GM23338 (cell line): ENCODE results near the gene SCAPER. TPM values are rescaled to one million over a fixed set of nuclear protein-coding genes. Genes with fewer than 3 reads are reported as not detected.

Source experiments
- ATAC-seq: fragments of 200-7000 bp; cut with Tn5 transposase; 3 replicates; pipeline ENCODE4 v1.9.1; 2020
- DNase-seq: peaks from one replicate; pipeline ENCODE4 v3.0.0-alpha.2; 2015; ENCODE audit warnings: low spot score
- H2AFZ ChIP-seq: fragments of 200-600 bp; sonication (generic); 2 replicates; pipeline ENCODE4 v1.8.0; 2016; ENCODE audit warnings: antibody characterized with exemption, mild to moderate bottlenecking, moderate library complexity
- H3F3A ChIP-seq: fragments of 200-600 bp; sonication (generic); replicated peaks from 2 replicates; pipeline ENCODE4 v1.8.0; 2017; ENCODE audit warnings: antibody characterized with exemption, mixed run types, low read depth
- H3K27ac ChIP-seq: fragments of 200-600 bp; sonication (generic); 2 replicates; pipeline ENCODE4 v1.6.1; 2016; ENCODE audit warnings: low read depth
- H3K27me3 ChIP-seq: fragments of 200-600 bp; sonication (generic); 2 replicates; pipeline ENCODE4 v1.8.0; 2016; ENCODE audit warnings: mild to moderate bottlenecking, mixed run types, moderate library complexity; ENCODE audit not compliant: insufficient read depth
- H3K36me3 ChIP-seq: fragments of 200-600 bp; sonication (generic); 2 replicates; pipeline ENCODE4 v1.8.0; 2016; ENCODE audit warnings: mild to moderate bottlenecking; ENCODE audit not compliant: insufficient read depth
- H3K4me1 ChIP-seq: fragments of 200-600 bp; sonication (generic); 2 replicates; pipeline ENCODE4 v1.8.0; 2016; ENCODE audit warnings: mild to moderate bottlenecking, moderate library complexity; ENCODE audit not compliant: insufficient read depth
- H3K4me2 ChIP-seq: fragments of 200-600 bp; sonication (generic); 2 replicates; pipeline ENCODE4 v1.7.1; 2017; ENCODE audit warnings: mixed run types
- H3K4me3 ChIP-seq: fragments of 200-600 bp; sonication (generic); 2 replicates; pipeline ENCODE4 v1.6.1; 2016; ENCODE audit warnings: mixed run types
- H3K79me2 ChIP-seq: fragments of 200-600 bp; sonication (generic); replicated peaks from 2 replicates; pipeline ENCODE4 v1.8.0; 2017; ENCODE audit warnings: mild to moderate bottlenecking; ENCODE audit not compliant: insufficient read depth
- H3K9me2 ChIP-seq: fragments of 200-600 bp; sonication (generic); 2 replicates; pipeline ENCODE4 v1.8.0; 2017; ENCODE audit not compliant: insufficient read depth
- H4K20me1 ChIP-seq: fragments of 200-600 bp; sonication (generic); replicated peaks from 2 replicates; pipeline ENCODE4 v1.8.0; 2017; ENCODE audit warnings: mild to moderate bottlenecking; ENCODE audit not compliant: insufficient read depth
- H3K27ac Mint-ChIP-seq: 2 replicates; pipeline ENCODE4 v1.8.0; 2020; ENCODE audit warnings: inconsistent platforms, mild to moderate bottlenecking, moderate library complexity, mixed read lengths
- H3K27me3 Mint-ChIP-seq: 3 replicates; pipeline ENCODE4 v1.8.0; 2022; ENCODE audit warnings: low read depth, mild to moderate bottlenecking, moderate library complexity, mixed read lengths, inconsistent platforms; ENCODE audit not compliant: insufficient read depth, poor library complexity
- H3K36me3 Mint-ChIP-seq: 3 replicates; pipeline ENCODE4 v1.8.0; 2021; ENCODE audit warnings: low read depth, mild to moderate bottlenecking, inconsistent platforms, moderate library complexity, mixed read lengths
- H3K4me1 Mint-ChIP-seq: 3 replicates; pipeline ENCODE4 v1.8.0; 2020; ENCODE audit warnings: mild to moderate bottlenecking, inconsistent platforms, mixed read lengths
- H3K4me3 Mint-ChIP-seq: 3 replicates; pipeline ENCODE4 v1.8.0; 2021; ENCODE audit warnings: moderate library complexity, mild to moderate bottlenecking, inconsistent platforms, mixed read lengths
- H3K9me3 Mint-ChIP-seq: 3 replicates; pipeline ENCODE4 v1.8.0; 2020; ENCODE audit warnings: moderate library complexity, mild to moderate bottlenecking, inconsistent platforms, mixed read lengths
- CREB1 ChIP-seq: fragments of 250-450 bp; sonication (Bioruptor Pico); IDR thresholded peaks from 2 replicates; pipeline ENCODE4 v1.5.0; 2020; ENCODE audit warnings: low read depth, mild to moderate bottlenecking, moderate library complexity
- EZH2 ChIP-seq: fragments of 200-600 bp; sonication (generic); IDR thresholded peaks from one replicate; pipeline ENCODE4 v1.8.0; 2017; ENCODE audit warnings: antibody characterized with exemption, mild to moderate bottlenecking, low read depth; ENCODE audit not compliant: unreplicated experiment
- EZH2phosphoT487 ChIP-seq: fragments of 200-600 bp; sonication (generic); IDR thresholded peaks from one replicate; pipeline ENCODE4 v1.8.1; 2018; ENCODE audit warnings: antibody characterized with exemption; ENCODE audit not compliant: unreplicated experiment
- JUNB ChIP-seq: IDR thresholded peaks from one replicate; pipeline ENCODE4 v1.6.1; 2016; ENCODE audit warnings: antibody characterized with exemption; ENCODE audit not compliant: unreplicated experiment
- NANOG ChIP-seq: IDR thresholded peaks from 2 replicates; pipeline ENCODE4 v1.6.1; 2016; ENCODE audit warnings: antibody characterized with exemption, borderline replicate concordance
- POLR2AphosphoS5 ChIP-seq: IDR thresholded peaks from 2 replicates; pipeline ENCODE4 v1.6.1; 2016; ENCODE audit warnings: antibody characterized with exemption, low read depth
- STAT1 ChIP-seq: IDR thresholded peaks from one replicate; pipeline ENCODE4 v1.6.1; 2016; ENCODE audit warnings: antibody characterized with exemption; ENCODE audit not compliant: unreplicated experiment
- ZNF114 ChIP-seq: fragments of 250-450 bp; sonication (Bioruptor Pico); IDR thresholded peaks from 2 replicates; pipeline ENCODE4 v1.5.0; 2020; ENCODE audit warnings: mild to moderate bottlenecking, moderate library complexity
- ZNF331 ChIP-seq: fragments of 250-450 bp; sonication (Bioruptor Pico); IDR thresholded peaks from 2 replicates; pipeline ENCODE4 v1.5.0; 2020; ENCODE audit warnings: low read depth, mild to moderate bottlenecking, moderate library complexity
- polyA plus RNA-seq: library from polyadenylated mRNA; unstranded; fragments of >200 nt; fragmentation: Nextera tagmentation; extraction: Ambion mirVana; gene quantifications from 2 replicates; pipeline ENCODE4 v1.2.1, GENCODE V29; 2016
- total RNA-seq: library from RNA; depleted of rRNA; stranded (reverse); fragments of >200 nt; shearing (Covaris generic); gene quantifications from 2 replicates; pipeline ENCODE4 v1.2.3, GENCODE V29; 2014
- TF ChIP-seq, protein P1 (sequence below): IDR thresholded peaks from one replicate; pipeline ENCODE4 v1.6.1; 2018; ENCODE audit warnings: antibody characterized with exemption; ENCODE audit not compliant: unreplicated experiment
- TF ChIP-seq, protein P2 (sequence below): IDR thresholded peaks from 2 replicates; pipeline ENCODE4 v1.6.1; 2016; ENCODE audit warnings: antibody characterized with exemption
- TF ChIP-seq, protein P3 (sequence below): fragments of 250-450 bp; sonication (Bioruptor Pico); IDR thresholded peaks from 2 replicates; pipeline ENCODE4 v1.5.0; 2020; ENCODE audit warnings: mild to moderate bottlenecking, moderate library complexity
- TF ChIP-seq, protein P4 (sequence below), 2 experiments: fragments of 200-600 bp in 1 of 2; sonication (generic) in 1 of 2; conservative IDR thresholded peaks; 2 replicates each; pipeline versions ENCODE4 v1.5.1 to v1.6.1; 2016 to 2017; ENCODE audit warnings: antibody characterized with exemption in 2 of 2, low read depth in 2 of 2, mild to moderate bottlenecking in 2 of 2, moderate library complexity in 1 of 2

SCAPER gene
- total and polyA plus RNA-seq, 2 experiments from 2014 or later, result 9.1 to 17.6 TPM

DNA sequence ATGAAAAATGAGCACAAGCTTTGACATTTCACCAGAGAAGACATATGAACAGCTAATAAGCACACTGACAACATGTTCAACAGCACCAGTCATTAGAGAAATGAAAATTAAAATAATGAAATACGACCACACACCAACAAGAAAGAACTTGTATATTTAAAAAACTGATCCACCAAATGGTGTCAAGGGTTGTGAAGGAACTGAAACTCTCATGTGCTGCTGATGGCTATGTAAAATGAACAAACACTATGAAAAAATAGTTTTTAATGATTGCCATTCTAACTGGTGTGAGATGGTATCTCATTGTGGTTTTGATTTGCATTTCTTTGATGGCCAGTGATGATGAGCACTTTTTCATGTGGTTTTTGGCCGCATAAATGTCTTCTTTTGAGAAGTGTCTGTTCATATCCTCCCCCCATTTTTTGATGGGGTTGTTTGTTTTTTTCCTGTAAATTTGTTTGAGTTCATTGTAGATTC, 193.8 kb downstream of the SCAPER start:
- TF ChIP-seq, protein P1, sequence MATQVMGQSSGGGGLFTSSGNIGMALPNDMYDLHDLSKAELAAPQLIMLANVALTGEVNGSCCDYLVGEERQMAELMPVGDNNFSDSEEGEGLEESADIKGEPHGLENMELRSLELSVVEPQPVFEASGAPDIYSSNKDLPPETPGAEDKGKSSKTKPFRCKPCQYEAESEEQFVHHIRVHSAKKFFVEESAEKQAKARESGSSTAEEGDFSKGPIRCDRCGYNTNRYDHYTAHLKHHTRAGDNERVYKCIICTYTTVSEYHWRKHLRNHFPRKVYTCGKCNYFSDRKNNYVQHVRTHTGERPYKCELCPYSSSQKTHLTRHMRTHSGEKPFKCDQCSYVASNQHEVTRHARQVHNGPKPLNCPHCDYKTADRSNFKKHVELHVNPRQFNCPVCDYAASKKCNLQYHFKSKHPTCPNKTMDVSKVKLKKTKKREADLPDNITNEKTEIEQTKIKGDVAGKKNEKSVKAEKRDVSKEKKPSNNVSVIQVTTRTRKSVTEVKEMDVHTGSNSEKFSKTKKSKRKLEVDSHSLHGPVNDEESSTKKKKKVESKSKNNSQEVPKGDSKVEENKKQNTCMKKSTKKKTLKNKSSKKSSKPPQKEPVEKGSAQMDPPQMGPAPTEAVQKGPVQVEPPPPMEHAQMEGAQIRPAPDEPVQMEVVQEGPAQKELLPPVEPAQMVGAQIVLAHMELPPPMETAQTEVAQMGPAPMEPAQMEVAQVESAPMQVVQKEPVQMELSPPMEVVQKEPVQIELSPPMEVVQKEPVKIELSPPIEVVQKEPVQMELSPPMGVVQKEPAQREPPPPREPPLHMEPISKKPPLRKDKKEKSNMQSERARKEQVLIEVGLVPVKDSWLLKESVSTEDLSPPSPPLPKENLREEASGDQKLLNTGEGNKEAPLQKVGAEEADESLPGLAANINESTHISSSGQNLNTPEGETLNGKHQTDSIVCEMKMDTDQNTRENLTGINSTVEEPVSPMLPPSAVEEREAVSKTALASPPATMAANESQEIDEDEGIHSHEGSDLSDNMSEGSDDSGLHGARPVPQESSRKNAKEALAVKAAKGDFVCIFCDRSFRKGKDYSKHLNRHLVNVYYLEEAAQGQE, result no peak
- TF ChIP-seq EZH2, result no peak
- TF ChIP-seq JUNB, result no peak
- no peak for TF ChIP-seq ZNF331 (CRISPR knock-in tag)
- TF ChIP-seq EZH2phosphoT487, result no peak
- TF ChIP-seq, protein P2, sequence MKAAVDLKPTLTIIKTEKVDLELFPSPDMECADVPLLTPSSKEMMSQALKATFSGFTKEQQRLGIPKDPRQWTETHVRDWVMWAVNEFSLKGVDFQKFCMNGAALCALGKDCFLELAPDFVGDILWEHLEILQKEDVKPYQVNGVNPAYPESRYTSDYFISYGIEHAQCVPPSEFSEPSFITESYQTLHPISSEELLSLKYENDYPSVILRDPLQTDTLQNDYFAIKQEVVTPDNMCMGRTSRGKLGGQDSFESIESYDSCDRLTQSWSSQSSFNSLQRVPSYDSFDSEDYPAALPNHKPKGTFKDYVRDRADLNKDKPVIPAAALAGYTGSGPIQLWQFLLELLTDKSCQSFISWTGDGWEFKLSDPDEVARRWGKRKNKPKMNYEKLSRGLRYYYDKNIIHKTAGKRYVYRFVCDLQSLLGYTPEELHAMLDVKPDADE, result no peak
- TF ChIP-seq ZNF114, result no peak
- no peak for TF ChIP-seq CREB1 (CRISPR knock-in tag)
- TF ChIP-seq NANOG, result no peak
- TF ChIP-seq STAT1, result no peak
- TF ChIP-seq, protein P3, sequence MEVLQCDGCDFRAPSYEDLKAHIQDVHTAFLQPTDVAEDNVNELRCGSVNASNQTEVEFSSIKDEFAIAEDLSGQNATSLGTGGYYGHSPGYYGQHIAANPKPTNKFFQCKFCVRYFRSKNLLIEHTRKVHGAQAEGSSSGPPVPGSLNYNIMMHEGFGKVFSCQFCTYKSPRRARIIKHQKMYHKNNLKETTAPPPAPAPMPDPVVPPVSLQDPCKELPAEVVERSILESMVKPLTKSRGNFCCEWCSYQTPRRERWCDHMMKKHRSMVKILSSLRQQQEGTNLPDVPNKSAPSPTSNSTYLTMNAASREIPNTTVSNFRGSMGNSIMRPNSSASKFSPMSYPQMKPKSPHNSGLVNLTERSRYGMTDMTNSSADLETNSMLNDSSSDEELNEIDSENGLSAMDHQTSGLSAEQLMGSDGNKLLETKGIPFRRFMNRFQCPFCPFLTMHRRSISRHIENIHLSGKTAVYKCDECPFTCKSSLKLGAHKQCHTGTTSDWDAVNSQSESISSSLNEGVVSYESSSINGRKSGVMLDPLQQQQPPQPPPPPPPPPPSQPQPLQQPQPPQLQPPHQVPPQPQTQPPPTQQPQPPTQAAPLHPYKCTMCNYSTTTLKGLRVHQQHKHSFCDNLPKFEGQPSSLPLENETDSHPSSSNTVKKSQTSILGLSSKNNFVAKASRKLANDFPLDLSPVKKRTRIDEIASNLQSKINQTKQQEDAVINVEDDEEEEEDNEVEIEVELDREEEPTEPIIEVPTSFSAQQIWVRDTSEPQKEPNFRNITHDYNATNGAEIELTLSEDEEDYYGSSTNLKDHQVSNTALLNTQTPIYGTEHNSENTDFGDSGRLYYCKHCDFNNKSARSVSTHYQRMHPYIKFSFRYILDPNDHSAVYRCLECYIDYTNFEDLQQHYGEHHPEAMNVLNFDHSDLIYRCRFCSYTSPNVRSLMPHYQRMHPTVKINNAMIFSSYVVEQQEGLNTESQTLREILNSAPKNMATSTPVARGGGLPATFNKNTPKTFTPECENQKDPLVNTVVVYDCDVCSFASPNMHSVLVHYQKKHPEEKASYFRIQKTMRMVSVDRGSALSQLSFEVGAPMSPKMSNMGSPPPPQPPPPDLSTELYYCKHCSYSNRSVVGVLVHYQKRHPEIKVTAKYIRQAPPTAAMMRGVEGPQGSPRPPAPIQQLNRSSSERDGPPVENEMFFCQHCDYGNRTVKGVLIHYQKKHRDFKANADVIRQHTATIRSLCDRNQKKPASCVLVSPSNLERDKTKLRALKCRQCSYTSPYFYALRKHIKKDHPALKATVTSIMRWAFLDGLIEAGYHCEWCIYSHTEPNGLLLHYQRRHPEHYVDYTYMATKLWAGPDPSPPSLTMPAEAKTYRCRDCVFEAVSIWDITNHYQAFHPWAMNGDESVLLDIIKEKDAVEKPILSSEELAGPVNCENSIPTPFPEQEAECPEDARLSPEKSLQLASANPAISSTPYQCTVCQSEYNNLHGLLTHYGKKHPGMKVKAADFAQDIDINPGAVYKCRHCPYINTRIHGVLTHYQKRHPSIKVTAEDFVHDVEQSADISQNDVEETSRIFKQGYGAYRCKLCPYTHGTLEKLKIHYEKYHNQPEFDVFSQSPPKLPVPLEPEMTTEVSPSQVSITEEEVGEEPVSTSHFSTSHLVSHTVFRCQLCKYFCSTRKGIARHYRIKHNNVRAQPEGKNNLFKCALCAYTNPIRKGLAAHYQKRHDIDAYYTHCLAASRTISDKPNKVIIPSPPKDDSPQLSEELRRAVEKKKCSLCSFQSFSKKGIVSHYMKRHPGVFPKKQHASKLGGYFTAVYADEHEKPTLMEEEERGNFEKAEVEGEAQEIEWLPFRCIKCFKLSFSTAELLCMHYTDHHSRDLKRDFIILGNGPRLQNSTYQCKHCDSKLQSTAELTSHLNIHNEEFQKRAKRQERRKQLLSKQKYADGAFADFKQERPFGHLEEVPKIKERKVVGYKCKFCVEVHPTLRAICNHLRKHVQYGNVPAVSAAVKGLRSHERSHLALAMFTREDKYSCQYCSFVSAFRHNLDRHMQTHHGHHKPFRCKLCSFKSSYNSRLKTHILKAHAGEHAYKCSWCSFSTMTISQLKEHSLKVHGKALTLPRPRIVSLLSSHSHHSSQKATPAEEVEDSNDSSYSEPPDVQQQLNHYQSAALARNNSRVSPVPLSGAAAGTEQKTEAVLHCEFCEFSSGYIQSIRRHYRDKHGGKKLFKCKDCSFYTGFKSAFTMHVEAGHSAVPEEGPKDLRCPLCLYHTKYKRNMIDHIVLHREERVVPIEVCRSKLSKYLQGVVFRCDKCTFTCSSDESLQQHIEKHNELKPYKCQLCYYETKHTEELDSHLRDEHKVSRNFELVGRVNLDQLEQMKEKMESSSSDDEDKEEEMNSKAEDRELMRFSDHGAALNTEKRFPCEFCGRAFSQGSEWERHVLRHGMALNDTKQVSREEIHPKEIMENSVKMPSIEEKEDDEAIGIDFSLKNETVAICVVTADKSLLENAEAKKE (CRISPR knock-in tag), result no peak
- TF ChIP-seq, protein P4, sequence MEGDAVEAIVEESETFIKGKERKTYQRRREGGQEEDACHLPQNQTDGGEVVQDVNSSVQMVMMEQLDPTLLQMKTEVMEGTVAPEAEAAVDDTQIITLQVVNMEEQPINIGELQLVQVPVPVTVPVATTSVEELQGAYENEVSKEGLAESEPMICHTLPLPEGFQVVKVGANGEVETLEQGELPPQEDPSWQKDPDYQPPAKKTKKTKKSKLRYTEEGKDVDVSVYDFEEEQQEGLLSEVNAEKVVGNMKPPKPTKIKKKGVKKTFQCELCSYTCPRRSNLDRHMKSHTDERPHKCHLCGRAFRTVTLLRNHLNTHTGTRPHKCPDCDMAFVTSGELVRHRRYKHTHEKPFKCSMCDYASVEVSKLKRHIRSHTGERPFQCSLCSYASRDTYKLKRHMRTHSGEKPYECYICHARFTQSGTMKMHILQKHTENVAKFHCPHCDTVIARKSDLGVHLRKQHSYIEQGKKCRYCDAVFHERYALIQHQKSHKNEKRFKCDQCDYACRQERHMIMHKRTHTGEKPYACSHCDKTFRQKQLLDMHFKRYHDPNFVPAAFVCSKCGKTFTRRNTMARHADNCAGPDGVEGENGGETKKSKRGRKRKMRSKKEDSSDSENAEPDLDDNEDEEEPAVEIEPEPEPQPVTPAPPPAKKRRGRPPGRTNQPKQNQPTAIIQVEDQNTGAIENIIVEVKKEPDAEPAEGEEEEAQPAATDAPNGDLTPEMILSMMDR (conservative IDR thresholded peaks at IDR 0.05; ENCODE audit: low read depth in 2 of 2), result no peak
- TF ChIP-seq POLR2AphosphoS5, result no peak
- Histone ChIP-seq H3K27ac (no peak overlapping the region), H3K79me2 (no peaks in the 10 kb centered on the region), H3K4me3 (no peak overlapping the region), H3F3A (no peaks in the 10 kb centered on the region), H3K9me2 (peaks cover 3% of the 10 kb centered on the region; the same call in 1 of the 2 replicates), H3K4me2 (no peak overlapping the region), H2AFZ (no peak overlapping the region), H4K20me1 (no peaks in the 10 kb centered on the region), H3K27me3 (no peaks in the 10 kb centered on the region), H3K4me1 (no peaks in the 10 kb centered on the region), H3K36me3 (no peaks in the 10 kb centered on the region)
- Mint-ChIP-seq H3K9me3 (peaks cover 12% of the 10 kb centered on the region), H3K4me1 (no peaks in the 10 kb centered on the region; the same call in 2 of the 3 replicates), H3K36me3 (peaks cover 6% of the 10 kb centered on the region; the same call in 2 of the 3 replicates), H3K4me3 (no peak overlapping the region), H3K27ac (no peak overlapping the region), H3K27me3 (no peaks in the 10 kb centered on the region)
- ATAC-seq (no peak), DNase-seq (no peak)
